Measurements from ENCODE around the gene SLC35B3. TPM values are rescaled to one million over a fixed set of nuclear protein-coding genes. Genes with fewer than 3 reads are reported as not detected.

SLC35B3 gene
- total RNA-seq (2021), result 16.2 and 19.4 TPM in 2 replicates
- percentile 92 among the genes with signal in this experiment for Bru-seq, nascent RNA
- percentile 82 among the genes with signal in this experiment for BruChase-seq, experiment 1, labeled RNA remaining after a 2-hour chase
- BruChase-seq, experiment 2, labeled RNA remaining after a 6-hour chase, result percentile 77 among the genes with signal in this experiment
- long read RNA-seq, transcript SLC35B3-202 (11 exons, 1,973 nt), result major isoform, 7 of 52 reads
- long read RNA-seq, partial matches to known transcripts, result 9 of 52 reads
- long read RNA-seq, other reads (novel, unspliced or antisense), result 36 of 52 reads

- POLR2A ChIA-PET (ENCODE audit: low non-redundant PET), result no interaction called here
- intact Hi-C loops (cut with micrococcal nuclease; ENCODE audit: unreplicated experiment), result no loop called here
- DNase-seq (ENCODE audit: low spot score), result peak; percentile 96
- H3K27ac ChIP-seq (ENCODE audit: low read depth, low read length, poor library complexity, severe bottlenecking), result peak within 1 kb of the TSS; percentile 79
- H3K4me1 ChIP-seq (ENCODE audit: insufficient read depth, low read length, poor library complexity, severe bottlenecking), result peaks cover 18% of the 10 kb centered on the region
- CTCF ChIA-PET, result interaction anchor here (0.5 kb wide), 1 partner anchor 26 kb away, joined by 3 read pairs; no protein-coding TSS in a partner anchor
- TF ChIP-seq CTCF (conservative IDR thresholded peaks at IDR 0.05; ENCODE audit: low read depth, low read length) (no peak), EZH2 (IDR thresholded peaks at IDR 0.05; ENCODE audit: borderline replicate concordance, low read depth, low read length, poor library complexity, severe bottlenecking) (no peak)
- no peaks in the 10 kb centered on the region for H3K36me3 ChIP-seq (ENCODE audit: insufficient read depth, low read length, poor library complexity, severe bottlenecking)
- no peaks in the 10 kb centered on the region for H3K9me3 ChIP-seq (ENCODE audit: low read depth, low read length, poor library complexity, severe bottlenecking)
- peak within 1 kb of the TSS; percentile 86 for H3K4me3 ChIP-seq (ENCODE audit: low read depth, low read length, poor library complexity, severe bottlenecking)
- TSS peak; percentile 62 for BruUV-seq (replicated peaks)
- no peaks in the 10 kb centered on the region for H3K27me3 ChIP-seq (replicated peaks; ENCODE audit: insufficient read depth, low read depth, low read length, poor library complexity)
These were observed at the start of gene SLC35B3 for GRCh38 chr6:8435093-8435844. TSS of gene SLC35B3 (minus strand) at chr6:8435545.

- TF ChIP-seq CTCF (conservative IDR thresholded peaks at IDR 0.05; ENCODE audit: low read depth, low read length) (no peak), EZH2 (IDR thresholded peaks at IDR 0.05; ENCODE audit: borderline replicate concordance, low read depth, low read length, poor library complexity, severe bottlenecking) (no peak)
- intact Hi-C loops (cut with micrococcal nuclease; ENCODE audit: unreplicated experiment), result no loop called here
- Histone ChIP-seq H3K27ac (ENCODE audit: low read depth, low read length, poor library complexity, severe bottlenecking) (no peak overlapping the region), H3K4me3 (ENCODE audit: low read depth, low read length, poor library complexity, severe bottlenecking) (no peak overlapping the region), H3K4me1 (ENCODE audit: insufficient read depth, low read length, poor library complexity, severe bottlenecking) (no peaks in the 10 kb centered on the region), H3K36me3 (ENCODE audit: insufficient read depth, low read length, poor library complexity, severe bottlenecking) (no peaks in the 10 kb centered on the region), H3K27me3 (replicated peaks; ENCODE audit: insufficient read depth, low read depth, low read length, poor library complexity) (no peaks in the 10 kb centered on the region), H3K9me3 (ENCODE audit: low read depth, low read length, poor library complexity, severe bottlenecking) (no peaks in the 10 kb centered on the region)
- ChIA-PET POLR2A (ENCODE audit: low non-redundant PET) (no interaction called here), CTCF (no interaction called here)
- DNase-seq (ENCODE audit: low spot score), result no peak
- BruUV-seq (replicated peaks), result no TSS peak
These were observed 48.3 kb upstream of the SLC35B3 start for GRCh38 chr6:8483650-8484049.

GRCh38 chr6:8481727-8482126, 46.4 kb upstream of the SLC35B3 start:
- H3K9me3 ChIP-seq (ENCODE audit: low read depth, low read length, poor library complexity, severe bottlenecking), result peaks cover 6% of the 10 kb centered on the region
- H3K4me1 ChIP-seq (ENCODE audit: insufficient read depth, low read length, poor library complexity, severe bottlenecking), result no peaks in the 10 kb centered on the region
- CTCF ChIA-PET, result interaction anchor here (0.5 to 1.1 kb wide), 8 partner anchors 11 to 1954 kb away, joined by 3 to 4 read pairs (median 3); no protein-coding TSS in a partner anchor
- peak; percentile 74 for TF ChIP-seq CTCF (conservative IDR thresholded peaks at IDR 0.05; ENCODE audit: low read depth, low read length)
- no peak for TF ChIP-seq EZH2 (IDR thresholded peaks at IDR 0.05; ENCODE audit: borderline replicate concordance, low read depth, low read length, poor library complexity, severe bottlenecking)
- intact Hi-C loops (cut with micrococcal nuclease; ENCODE audit: unreplicated experiment), result no loop called here
- H3K36me3 ChIP-seq (ENCODE audit: insufficient read depth, low read length, poor library complexity, severe bottlenecking), result no peaks in the 10 kb centered on the region
- no peak overlapping the region for H3K4me3 ChIP-seq (ENCODE audit: low read depth, low read length, poor library complexity, severe bottlenecking)
- no peaks in the 10 kb centered on the region for H3K27me3 ChIP-seq (replicated peaks; ENCODE audit: insufficient read depth, low read depth, low read length, poor library complexity)
- no TSS peak for BruUV-seq (replicated peaks)
- DNase-seq (ENCODE audit: low spot score), result peak; percentile 61
- H3K27ac ChIP-seq (ENCODE audit: low read depth, low read length, poor library complexity, severe bottlenecking), result no peak overlapping the region
- POLR2A ChIA-PET (ENCODE audit: low non-redundant PET), result no interaction called here

Measured in A673 (cell line).